GM12874 (cell line): Measurements from ENCODE around the gene SCARF2.

Experiments used
- TF ChIP-seq, protein P1 (sequence below): IDR thresholded peaks from 2 replicates; pipeline ENCODE4 v1.5.1; 2011; ENCODE audit warnings: low read depth, mild to moderate bottlenecking, control low read depth, low read length, moderate library complexity; ENCODE audit not compliant: insufficient read depth

Gene SCARF2

DNA sequence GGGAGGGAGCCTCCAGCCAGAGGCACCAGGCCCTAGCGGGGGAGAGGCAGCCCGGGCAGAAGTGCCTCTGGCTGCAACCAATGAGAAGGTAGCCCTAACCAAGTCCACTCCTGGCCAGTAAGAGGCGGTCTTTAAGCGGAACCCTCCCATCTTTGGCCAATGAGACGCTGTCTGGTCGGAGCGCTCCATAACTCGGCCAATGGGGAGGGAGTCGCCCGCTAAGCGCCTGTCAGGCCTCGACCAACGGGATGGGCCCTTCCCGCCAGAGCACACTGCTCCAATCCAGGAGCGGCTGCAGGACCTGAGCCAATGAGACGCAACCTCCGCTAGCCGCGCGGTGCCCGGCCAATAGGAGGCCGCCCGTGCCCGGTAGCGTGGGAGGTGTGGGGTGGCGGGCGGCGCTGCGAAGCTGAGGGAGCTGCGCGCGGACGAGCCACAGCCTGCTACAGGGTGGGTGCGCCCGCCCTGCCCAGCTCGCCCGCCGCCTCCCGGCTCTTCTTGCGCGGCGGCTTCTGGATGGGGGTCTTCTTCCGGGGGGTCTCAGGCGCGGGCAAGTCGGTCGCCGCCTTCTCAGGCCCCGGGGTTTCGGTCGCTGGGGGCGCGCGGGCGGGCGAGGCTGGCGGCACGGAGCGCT, 12.6 kb downstream of the SCARF2 start:
- TF ChIP-seq, protein P1, sequence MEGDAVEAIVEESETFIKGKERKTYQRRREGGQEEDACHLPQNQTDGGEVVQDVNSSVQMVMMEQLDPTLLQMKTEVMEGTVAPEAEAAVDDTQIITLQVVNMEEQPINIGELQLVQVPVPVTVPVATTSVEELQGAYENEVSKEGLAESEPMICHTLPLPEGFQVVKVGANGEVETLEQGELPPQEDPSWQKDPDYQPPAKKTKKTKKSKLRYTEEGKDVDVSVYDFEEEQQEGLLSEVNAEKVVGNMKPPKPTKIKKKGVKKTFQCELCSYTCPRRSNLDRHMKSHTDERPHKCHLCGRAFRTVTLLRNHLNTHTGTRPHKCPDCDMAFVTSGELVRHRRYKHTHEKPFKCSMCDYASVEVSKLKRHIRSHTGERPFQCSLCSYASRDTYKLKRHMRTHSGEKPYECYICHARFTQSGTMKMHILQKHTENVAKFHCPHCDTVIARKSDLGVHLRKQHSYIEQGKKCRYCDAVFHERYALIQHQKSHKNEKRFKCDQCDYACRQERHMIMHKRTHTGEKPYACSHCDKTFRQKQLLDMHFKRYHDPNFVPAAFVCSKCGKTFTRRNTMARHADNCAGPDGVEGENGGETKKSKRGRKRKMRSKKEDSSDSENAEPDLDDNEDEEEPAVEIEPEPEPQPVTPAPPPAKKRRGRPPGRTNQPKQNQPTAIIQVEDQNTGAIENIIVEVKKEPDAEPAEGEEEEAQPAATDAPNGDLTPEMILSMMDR, result no peak

DNA sequence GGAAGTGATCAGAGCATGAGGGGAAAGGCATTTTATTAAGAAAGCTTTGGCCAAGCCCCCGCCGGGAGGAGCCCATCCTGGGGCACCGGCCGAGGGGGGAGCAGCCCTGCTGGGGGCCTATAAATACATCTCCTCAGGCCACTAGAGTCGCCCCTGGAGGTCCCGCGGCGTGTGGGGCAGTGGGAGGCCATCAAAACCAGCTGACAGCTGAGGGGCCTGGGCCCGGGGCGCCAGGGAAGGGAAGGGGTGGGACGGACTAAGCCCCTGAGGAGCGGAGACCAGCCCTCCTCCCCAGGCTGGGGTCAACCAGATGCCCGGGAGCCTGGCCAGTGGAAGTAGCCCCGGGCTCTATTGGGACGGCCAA, 13.1 kb downstream of the SCARF2 start:
- TF ChIP-seq, protein P1, result no peak

DNA sequence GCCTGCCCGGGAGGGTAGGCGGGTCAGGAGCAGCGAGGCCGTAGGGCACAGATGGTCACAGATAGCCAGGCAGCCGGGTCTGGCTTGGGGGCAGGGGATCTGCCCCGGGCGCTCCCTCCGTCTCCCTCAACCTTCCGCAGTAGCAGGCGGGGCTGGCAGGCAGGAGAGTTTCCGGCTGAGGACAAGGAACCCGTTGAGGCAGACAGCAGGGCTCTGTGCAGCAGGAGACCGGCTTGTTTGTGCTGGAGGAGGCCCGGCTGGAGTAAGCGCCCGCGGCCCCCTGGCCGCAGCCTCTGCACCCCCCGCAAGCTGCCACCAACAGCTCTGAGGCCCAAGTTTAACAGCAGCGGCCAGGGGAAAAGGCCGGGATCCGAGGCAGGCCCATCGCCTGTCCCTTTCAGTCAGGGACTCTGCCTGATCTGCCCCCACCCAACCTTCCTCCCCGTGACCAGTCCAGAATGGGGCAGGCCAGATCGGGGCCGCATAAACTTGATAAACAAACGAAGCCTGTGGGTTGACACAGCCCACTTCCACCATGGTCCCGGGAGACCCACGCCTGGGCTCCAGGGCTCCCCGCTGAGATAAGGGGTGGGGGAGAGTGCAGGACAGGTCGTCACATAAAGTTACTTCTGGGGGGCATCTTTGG, 13.6 kb downstream of the SCARF2 start:
- TF ChIP-seq, protein P1, result no peak

DNA sequence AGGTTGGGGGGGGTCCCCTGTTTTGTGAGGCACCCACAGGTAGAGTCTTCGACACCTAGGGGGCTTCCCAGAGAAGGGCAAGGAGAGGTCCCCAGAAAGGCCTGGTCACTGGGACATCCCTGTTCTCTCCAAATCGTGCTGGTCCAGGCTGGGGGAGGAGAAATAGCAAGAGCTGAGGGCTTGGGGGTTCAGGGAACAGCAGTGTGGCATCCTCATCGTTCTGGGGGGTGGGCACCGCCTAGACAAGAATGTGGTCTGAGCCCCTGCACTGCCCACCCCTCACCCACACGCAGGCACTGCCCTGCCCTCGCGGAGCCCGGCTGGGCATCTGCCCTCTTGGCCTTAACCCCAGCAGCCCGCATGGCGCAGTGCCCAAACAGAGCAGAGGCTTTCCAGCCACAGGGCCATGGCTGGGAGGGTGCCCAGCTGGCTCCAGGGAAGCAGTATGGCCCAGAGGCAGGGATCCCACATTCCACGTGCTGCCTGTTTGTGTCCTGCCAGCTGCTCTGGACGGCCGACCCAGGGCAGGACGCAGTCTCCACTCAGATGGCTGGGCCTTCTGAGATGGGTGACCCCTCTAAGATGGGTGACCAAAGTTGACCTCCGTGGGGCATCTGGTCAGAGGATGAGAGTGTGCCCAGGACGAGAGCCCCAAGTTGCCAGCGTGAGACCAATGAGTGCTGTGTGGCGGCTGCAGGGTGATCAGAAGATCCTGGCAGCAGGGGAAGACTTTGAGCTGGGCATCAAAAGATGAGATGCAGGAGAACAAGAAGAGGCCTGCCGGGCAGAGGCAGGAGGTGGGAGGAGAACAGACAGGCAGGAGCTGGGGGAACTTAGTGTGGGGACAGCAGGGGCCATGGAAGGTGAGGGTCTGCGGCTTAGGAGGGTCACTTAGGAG, 14.4 kb downstream of the SCARF2 start:
- TF ChIP-seq, protein P1, result no peak

DNA sequence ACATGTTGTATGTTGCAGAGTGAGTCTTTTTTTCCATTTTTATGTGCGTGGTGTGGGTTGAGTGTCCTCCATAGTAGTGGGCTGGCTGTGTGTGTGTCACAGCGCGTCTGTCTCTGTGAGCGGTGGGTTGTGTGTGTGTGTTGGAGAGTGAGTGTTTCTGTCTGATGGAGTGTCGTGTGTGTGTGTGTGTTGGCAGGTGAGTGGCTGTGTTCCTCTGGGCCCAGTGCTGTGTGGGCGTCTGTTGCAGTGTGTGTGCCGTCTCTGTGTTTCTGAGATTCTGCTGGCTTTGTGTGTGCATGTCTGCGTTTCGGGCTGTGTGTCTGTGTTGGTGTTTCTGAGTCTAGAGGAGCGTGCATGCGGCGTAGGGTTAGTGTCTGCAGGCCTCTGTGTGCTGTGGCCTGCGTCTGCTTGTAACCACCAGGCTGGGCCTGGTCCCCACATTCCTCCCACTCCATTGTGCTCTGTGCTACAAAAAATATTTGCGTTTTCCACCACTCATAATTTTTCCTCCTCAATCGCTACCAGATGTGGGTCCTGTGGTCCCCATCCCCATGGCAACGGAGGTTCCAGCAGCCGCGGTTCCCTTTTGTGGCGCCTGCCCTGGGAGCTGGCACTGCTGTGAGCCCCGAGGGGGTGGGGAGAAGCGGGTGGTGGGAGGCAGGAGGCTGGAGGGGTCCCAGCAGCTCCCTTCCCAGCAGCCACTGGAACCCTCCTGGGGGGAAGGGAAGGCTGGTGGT, 15.2 kb downstream of the SCARF2 start:
- TF ChIP-seq, protein P1, result no peak

DNA sequence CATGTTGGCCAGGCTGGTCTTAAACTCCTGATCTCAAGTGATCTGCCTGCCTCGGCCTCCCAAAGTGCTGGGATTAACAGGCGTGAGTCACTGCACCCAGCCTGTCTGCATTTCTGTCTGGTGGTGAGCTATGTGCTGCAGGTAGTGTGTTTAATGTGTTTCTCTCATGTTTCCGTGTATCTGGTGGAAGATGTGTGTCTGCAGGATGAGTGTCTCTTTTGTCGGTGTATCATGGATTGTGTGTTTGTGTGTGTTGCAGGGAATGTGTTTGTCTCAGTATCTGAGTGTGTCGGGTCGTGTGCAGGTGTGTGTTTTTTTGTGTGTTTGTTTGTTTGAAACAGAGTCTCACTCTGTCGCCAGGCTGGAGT, 16.1 kb downstream of the SCARF2 start:
- TF ChIP-seq, protein P1, result no peak
